GM12878 (cell line): ENCODE data around the gene PPIB. TPM values are rescaled to one million over a fixed set of nuclear protein-coding genes. Genes with fewer than 3 reads are reported as not detected.

Source experiments
- ATAC-seq: fragments of 200-7000 bp; cut with Tn5 transposase; 3 replicates; pipeline ENCODE4 v1.9.1; 2020; ENCODE audit warnings: mild to moderate bottlenecking, moderate library complexity
- BruUV-seq: library from RNA; stranded (reverse); fragments of 400-500 nt; replicated peaks from 2 replicates; lab custom pipeline; 2021; lab: Mats Ljungman, UMichigan
- CTCF ChIA-PET: fragments of 300-600 bp; sonication (Branson Sonifier 250); formaldehyde crosslinking; extraction: SDS; loops from one replicate; lab custom pipeline; 2021; ENCODE audit warnings: inconsistent platforms; lab: Yijun Ruan, JAX
- POLR2A ChIA-PET: fragments of 350-600 bp; formaldehyde crosslinking; extraction: SDS; loops from one replicate; lab custom pipeline; 2021; ENCODE audit warnings: inconsistent platforms; lab: Charles Lee
- RAD21 ChIA-PET: fragments of 300-600 bp; sonication (Branson Sonifier 250); formaldehyde crosslinking; loops from one replicate; lab custom pipeline; 2023; ENCODE audit warnings: antibody characterized with exemption; ENCODE audit not compliant: unreplicated experiment; lab: Charles Lee
- SMC1A ChIA-PET: fragments of 300-600 bp; sonication (Branson Sonifier 250); formaldehyde crosslinking; loops from one replicate; lab custom pipeline; 2023; ENCODE audit not compliant: unreplicated experiment, uncharacterized antibody; lab: Charles Lee
- DNase-seq: peaks from one replicate; pipeline ENCODE4 v3.0.0-alpha.2; 2011; ENCODE audit warnings: low read depth, low spot score
- FAIRE-seq: peaks from 3 replicates; lab custom pipeline; 2011; peaks lifted over from hg19 to GRCh38; lab: Jason Lieb, UNC
- H2AFZ ChIP-seq: 2 replicates; pipeline ENCODE4 v1.6.0; 2011; ENCODE audit warnings: low read depth, low read length, control low read depth; ENCODE audit not compliant: control insufficient read depth
- H3K27ac ChIP-seq: 2 replicates; pipeline ENCODE4 v1.5.1; 2011; ENCODE audit warnings: control low read depth; ENCODE audit not compliant: control insufficient read depth, insufficient read depth
- H3K27me3 ChIP-seq, 2 experiments: replicated peaks in 1 of 2; 2 replicates each; pipeline versions ENCODE4 v1.6.0 to v1.6.1; 2011; ENCODE audit warnings: low read length in 1 of 2; ENCODE audit not compliant: control insufficient read depth in 2 of 2, insufficient read depth in 2 of 2
- H3K36me3 ChIP-seq, 2 experiments: 2 replicates each; pipeline ENCODE4 v1.5.1; 2011; ENCODE audit warnings: low read length in 1 of 2; ENCODE audit not compliant: control insufficient read depth in 2 of 2, insufficient read depth in 2 of 2
- H3K4me1 ChIP-seq: 2 replicates; pipeline ENCODE4 v1.6.1; 2011; ENCODE audit warnings: mild to moderate bottlenecking, low read length, moderate library complexity, mixed read lengths; ENCODE audit not compliant: control insufficient read depth, insufficient read depth
- H3K4me2 ChIP-seq: 2 replicates; pipeline ENCODE4 v1.6.0; 2011; ENCODE audit warnings: control low read depth; ENCODE audit not compliant: control insufficient read depth, insufficient read depth
- H3K4me3 ChIP-seq: fragments of 200-600 bp; sonication (generic); 2 replicates; pipeline ENCODE4 v1.5.1; 2016
- H3K79me2 ChIP-seq: 2 replicates; pipeline ENCODE4 v1.6.0; 2011; ENCODE audit warnings: low read length; ENCODE audit not compliant: control insufficient read depth, insufficient read depth
- H3K9ac ChIP-seq: 2 replicates; pipeline ENCODE4 v1.8.0; 2011; ENCODE audit warnings: low read length, control low read depth, mixed read lengths; ENCODE audit not compliant: control insufficient read depth, insufficient read depth
- H3K9me3 ChIP-seq: replicated peaks from 3 replicates; pipeline ENCODE4 v1.5.1; 2011; ENCODE audit warnings: mild to moderate bottlenecking, low read length; ENCODE audit not compliant: control insufficient read depth, insufficient read depth
- H4K20me1 ChIP-seq: 2 replicates; pipeline ENCODE4 v1.6.0; 2011; ENCODE audit not compliant: control insufficient read depth, insufficient read depth
- E4F1 ChIP-seq: fragments of 450-650 bp; IDR thresholded peaks from 2 replicates; pipeline ENCODE4 v1.6.1; 2018; ENCODE audit warnings: borderline replicate concordance, mild to moderate bottlenecking; ENCODE audit not compliant: partially characterized antibody
- ELK1 ChIP-seq: IDR thresholded peaks from 2 replicates; pipeline ENCODE4 v1.6.1; 2012; ENCODE audit warnings: low read depth, low read length, improper control_type of control experiment
- EP300 ChIP-seq, 2 experiments: fragments of 150-350 bp in 1 of 2; IDR thresholded peaks; 2 replicates each; pipeline ENCODE4 v1.6.1; 2011 to 2012; ENCODE audit warnings: low read depth in 2 of 2, low read length in 2 of 2, borderline replicate concordance in 1 of 2, improper control_type of control experiment in 1 of 2, inconsistent platforms in 1 of 2; ENCODE audit not compliant: control insufficient read depth in 1 of 2
- FOS ChIP-seq: IDR thresholded peaks from 3 replicates; pipeline ENCODE4 v1.6.1; 2011; ENCODE audit warnings: borderline replicate concordance; ENCODE audit not compliant: insufficient read length; ENCODE audit errors: extremely low read depth
- RB1 ChIP-seq: fragments of 450-650 bp; formaldehyde crosslinking; IDR thresholded peaks from 2 replicates; pipeline ENCODE4 v1.6.1; 2017; ENCODE audit warnings: mild to moderate bottlenecking, borderline replicate concordance
- RELA ChIP-seq: fragments of 450-650 bp; IDR thresholded peaks from 2 replicates; pipeline ENCODE4 v1.8.0; 2014; ENCODE audit warnings: borderline replicate concordance; ENCODE audit not compliant: partially characterized antibody
- SMAD1 ChIP-seq: fragments of 450-650 bp; IDR thresholded peaks from 2 replicates; pipeline ENCODE4 v1.6.1; 2018; ENCODE audit warnings: mild to moderate bottlenecking, low read depth; ENCODE audit not compliant: partially characterized antibody
- SMARCA5 ChIP-seq: fragments of 450-650 bp; IDR thresholded peaks from 2 replicates; pipeline ENCODE4 v1.6.1; 2017; ENCODE audit warnings: mild to moderate bottlenecking
- SRF ChIP-seq, 2 experiments: IDR thresholded peaks; 2 replicates each; pipeline ENCODE4 v1.6.1; 2011; ENCODE audit warnings: low read depth in 2 of 2, low read length in 2 of 2, mild to moderate bottlenecking in 1 of 2, moderate library complexity in 1 of 2
- STAT3 ChIP-seq: IDR thresholded peaks from 2 replicates; pipeline ENCODE4 v1.6.1; 2011; ENCODE audit warnings: low read depth, low read length, improper control_type of control experiment
- TAF1 ChIP-seq: IDR thresholded peaks from 2 replicates; pipeline ENCODE4 v1.6.1; 2011; ENCODE audit warnings: mild to moderate bottlenecking, low read depth, low read length, borderline replicate concordance
- USF1 ChIP-seq: IDR thresholded peaks from 2 replicates; pipeline ENCODE4 v1.6.1; 2011; ENCODE audit warnings: borderline replicate concordance, low read depth, mild to moderate bottlenecking, moderate library complexity, mixed read lengths, low read length; ENCODE audit not compliant: insufficient read depth; ENCODE audit errors: extremely low read length
- ZNF687 ChIP-seq: fragments of 450-650 bp; IDR thresholded peaks from 2 replicates; pipeline ENCODE4 v1.6.1; 2017; ENCODE audit warnings: mild to moderate bottlenecking, moderate library complexity
- WGBS: methylation state at CpG from one replicate; pipeline ENCODE4 v1.1.6; 2016; ENCODE audit warnings: low lambda C conversion rate; ENCODE audit not compliant: insufficient replicate concordance, insufficient coverage; ENCODE audit errors: missing lambda C conversion rate; 5-methylcytosine and 5-hydroxymethylcytosine counted together
- in situ Hi-C: fragments of 300-500 bp; cut with MboI; formaldehyde crosslinking; loops from 9 replicates; pipeline ENCODE4 v1.14.3; 2018; ENCODE audit warnings: mixed read lengths
- intact Hi-C: fragments of 100-400 bp; cut with micrococcal nuclease; formaldehyde crosslinking; loops from one replicate; pipeline ENCODE4 v1.14.2; 2022; ENCODE audit not compliant: unreplicated experiment
- polyA plus RNA-seq, 11 experiments: library from polyadenylated mRNA; depleted of rRNA in 4 of 11; unstranded in 6 of 11; stranded (reverse) in 5 of 11; fragments of >200 nt; fragmentation: Nextera tagmentation in 4 of 11; fragmentation: Illumina TruSeq in 1 of 11; extraction: Ambion mirVana in 4 of 11; extraction: Trizol in 1 of 11; gene quantifications; 1 replicate in 1 of 11; 2 replicates in 10 of 11; pipeline versions ENCODE4 v1.2.1 to v1.2.3, GENCODE V29; 2011 to 2016; ENCODE audit warnings: inconsistent platforms in 2 of 11, missing spikeins in 2 of 11, low read depth in 1 of 11
- total RNA-seq, 4 experiments: library from RNA; depleted of rRNA in 3 of 4; stranded (reverse); fragments of >200 nt in 3 of 4; fragmentation: Illumina TruSeq in 1 of 4; extraction: Trizol in 1 of 4; gene quantifications; 2 replicates each; pipeline versions ENCODE4 v1.2.1 to v1.2.3, GENCODE V29; 2013 to 2021

PPIB gene
- total and polyA plus RNA-seq, 10 of the 15 experiments (the other 5 are each of a cell fraction or from before 2014, with no cell fraction given), result 344 to 936 (median 508) TPM

GRCh38 chr15:64134345-64134829, 28.4 kb downstream of the PPIB start:
- Histone ChIP-seq H3K9me3 (no peaks in the 10 kb centered on the region), H2AFZ (no peak overlapping the region), H3K79me2 (no peaks in the 10 kb centered on the region), H3K4me3 (no peak overlapping the region), H3K9ac (no peak overlapping the region), H3K36me3 (peaks cover 44 to 53% of the 10 kb centered on the region in 2 experiments), H3K4me2 (no peak overlapping the region), H3K27me3 (no peaks in the 10 kb centered on the region), H3K27ac (no peak overlapping the region), H3K4me1 (no peaks in the 10 kb centered on the region), H4K20me1 (no peaks in the 10 kb centered on the region)
- no TSS peak for BruUV-seq
- ChIA-PET SMC1A (no interaction called here), RAD21 (no interaction called here), CTCF (interaction anchor here (0.5 to 0.9 kb wide), 4 partner anchors 11 to 97 kb away, joined by 3 read pairs; no protein-coding TSS in a partner anchor), POLR2A (no interaction called here)
- FAIRE-seq (no peak), DNase-seq (no peak), ATAC-seq (no peak)
- in situ Hi-C loops (no loop called here), intact Hi-C loops (no loop called here)
- 100% methylated on average over 7 of the region's 9 CpGs for WGBS
- TF ChIP-seq SMAD1, result no peak
- TF ChIP-seq FOS, result no peak
- TF ChIP-seq RELA, result no peak
- no peak for TF ChIP-seq USF1
- no peak for TF ChIP-seq E4F1
- TF ChIP-seq SMARCA5, result no peak
- no peak for TF ChIP-seq SRF (IDR thresholded peaks at IDR 0.05; ENCODE audit: low read depth in 2 of 2, low read length in 2 of 2)
- TF ChIP-seq ZNF687, result no peak
- TF ChIP-seq EP300 (IDR thresholded peaks at IDR 0.05; ENCODE audit: borderline replicate concordance in 1 of 2, control insufficient read depth in 1 of 2, low read depth in 2 of 2, low read length in 2 of 2), result no peak
- TF ChIP-seq ELK1, result no peak
- no peak for TF ChIP-seq TAF1
- TF ChIP-seq STAT3, result no peak
- TF ChIP-seq RB1, result no peak
